Fibroblast of the aortic adventitia (primary cell): ENCODE measurements around the gene ODF2L. TPM values are rescaled to one million over a fixed set of nuclear protein-coding genes. Genes with fewer than 3 reads are reported as not detected.

Experiments used
- DNase-seq: peaks from one replicate; pipeline ENCODE4 v3.0.0-alpha.2; 2010; ENCODE audit warnings: low read depth
- H3K4me3 ChIP-seq: 2 replicates; pipeline ENCODE4 v1.5.1; 2011; ENCODE audit warnings: low read depth, mild to moderate bottlenecking, control low read depth, low read length, moderate library complexity
- CTCF ChIP-seq: IDR thresholded peaks from 2 replicates; pipeline ENCODE4 v1.5.1; 2011; ENCODE audit warnings: mild to moderate bottlenecking, low read length, control low read depth, inconsistent platforms; ENCODE audit not compliant: insufficient read depth
- small RNA-seq: library from RNA; depleted of rRNA; stranded (forward); fragments of <200 nt; gene quantifications from one replicate; pipeline ENCODE3, GENCODE V24; 2012
- total RNA-seq: library from RNA; depleted of rRNA; stranded (reverse); fragments of >200 nt; gene quantifications from 2 replicates; pipeline ENCODE4 v1.2.3, GENCODE V29; 2012; ENCODE audit warnings: low replicate concordance

Gene ODF2L
- total RNA-seq, 1 donor = 65.9 TPM

DNA sequence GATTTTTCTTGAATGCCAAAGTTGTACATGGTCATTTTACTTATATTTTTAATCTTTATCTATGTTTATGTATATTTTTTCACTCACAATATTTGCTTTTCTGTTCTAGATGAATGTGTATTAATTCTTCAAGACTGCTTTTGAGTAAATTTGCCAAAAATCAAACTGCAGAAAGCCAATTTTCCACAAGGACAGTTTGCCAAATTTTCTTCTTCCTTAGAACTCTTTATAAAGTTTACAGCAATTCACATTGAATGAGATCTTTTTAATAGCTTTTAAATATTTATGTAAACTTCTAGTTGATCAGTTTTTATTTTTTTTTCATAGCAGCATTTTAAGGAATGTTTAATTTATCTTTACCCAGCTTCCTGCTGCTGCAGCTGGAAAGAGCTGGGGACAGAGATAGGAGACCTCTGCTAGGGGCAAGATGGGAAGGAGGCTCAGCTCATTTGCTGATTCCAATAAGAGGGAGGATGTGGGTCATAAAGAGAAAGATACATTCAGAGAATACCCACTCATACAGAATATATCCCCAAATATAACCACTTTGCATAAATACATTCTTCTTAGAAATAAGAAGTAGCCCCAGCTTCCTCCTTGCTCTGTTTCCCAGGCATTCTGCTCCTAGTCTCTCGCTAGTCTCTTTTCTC, 93.0 kb downstream of the ODF2L start:
- no peak for TF ChIP-seq CTCF
- no peak overlapping the region for H3K4me3 ChIP-seq
- DNase-seq = no peak

Small RNAs within 50 kb of the gene (small RNA-seq; reads per million reads assigned to genes)
- not detected for gene MIR7856

Other genes starting within 250 kb of the ODF2L start
- gene COL24A1, start 239.6 kb downstream of the ODF2L start, total RNA-seq = 0.27 and 0.82 TPM in 2 replicates
- 8.8 and 43.2 TPM in 2 replicates for gene CLCA2, start 27.8 kb upstream of the ODF2L start, total RNA-seq
- gene CLCA1, start 72.6 kb upstream of the ODF2L start, total RNA-seq = not detected in 2 replicates
- not detected in 2 replicates for gene CLCA4, start 150.8 kb upstream of the ODF2L start, total RNA-seq